HG02852 (cell line): ENCODE measurements around the gene HIPK1.
"Not testable (repeated sequence)": the region's sequence is repeated elsewhere in the genome, so short reads cannot be mapped to it uniquely, and the experiment has no call there.

Experiments used
- ATAC-seq: cut with Tn5 transposase; IDR thresholded peaks from one replicate; pipeline ENCODE4 v1.9.1; 2021; ENCODE audit warnings: mild to moderate bottlenecking, moderate library complexity; ENCODE audit not compliant: unreplicated experiment

The HIPK1 gene

GRCh38 chr1:114009393-114009792, 80.3 kb downstream of the HIPK1 start:
- no peak for ATAC-seq

GRCh38 chr1:114010433-114011184, 81.5 kb downstream of the HIPK1 start:
- ATAC-seq: no peak

GRCh38 chr1:114011796-114012195, 82.7 kb downstream of the HIPK1 start:
- no peak for ATAC-seq

- ATAC-seq: no peak
Measured at GRCh38 chr1:114015075-114015474, 86.0 kb downstream of the HIPK1 start.

GRCh38 chr1:114019724-114020123, 90.6 kb downstream of the HIPK1 start:
- ATAC-seq: not testable (repeated sequence)

- no peak for ATAC-seq
Measured at GRCh38 chr1:114021665-114022099, 92.6 kb downstream of the HIPK1 start.

- no peak for ATAC-seq
Measured at GRCh38 chr1:114022877-114023276, 93.8 kb downstream of the HIPK1 start.

- ATAC-seq: no peak
Measured at GRCh38 chr1:114023377-114023776, 94.3 kb downstream of the HIPK1 start.

GRCh38 chr1:114024049-114024448, 94.9 kb downstream of the HIPK1 start:
- ATAC-seq: no peak

GRCh38 chr1:114025609-114026401, 96.7 kb downstream of the HIPK1 start:
- ATAC-seq: no peak

GRCh38 chr1:114026797-114027196, 97.7 kb downstream of the HIPK1 start:
- ATAC-seq: no peak
